HL-60 (cell line): Measurements from ENCODE around the gene YBEY.

ENCODE experiments used
- CTCF ChIP-seq: IDR thresholded peaks from one replicate; pipeline ENCODE4 v1.5.1; 2011; ENCODE audit warnings: low read length, control low read depth, inconsistent platforms; ENCODE audit not compliant: insufficient read depth
- GABPA ChIP-seq: IDR thresholded peaks from 2 replicates; pipeline ENCODE4 v1.6.1; 2012; ENCODE audit warnings: low read depth
- POLR2AphosphoS5 ChIP-seq: IDR thresholded peaks from 2 replicates; pipeline ENCODE4 v1.6.1; 2012; ENCODE audit warnings: low read depth

- TF ChIP-seq CTCF (no peak), GABPA (no peak), POLR2AphosphoS5 (no peak)
These were observed 29.6 kb upstream of the YBEY start for GRCh38 chr21:46256501-46256994.
